NCI-H1436 (cell line): ENCODE data around the gene AIFM1.
A peak's percentile ranks its signal among the peaks of the same experiment; 100 is the strongest.
"Not testable (repeated sequence)": the region's sequence is repeated elsewhere in the genome, so short reads cannot be mapped to it uniquely, and the experiment has no call there.

ENCODE experiments used
- DNase-seq: peaks from one replicate; lab custom pipeline; 2025; lab: John Stamatoyannopoulos, UW

Gene AIFM1

GRCh38 chrX:130118441-130119311, 47.0 kb downstream of the AIFM1 start:
- no peak for DNase-seq

- DNase-seq: no peak
These were observed 48.5 kb downstream of the AIFM1 start for GRCh38 chrX:130117166-130117565.

GRCh38 chrX:130115119-130115885, 50.3 kb downstream of the AIFM1 start:
- DNase-seq: not testable (repeated sequence)

GRCh38 chrX:130114141-130114588, 51.5 kb downstream of the AIFM1 start:
- DNase-seq: no peak

- no peak for DNase-seq
These were observed 54.2 kb downstream of the AIFM1 start for GRCh38 chrX:130111220-130112154.

GRCh38 chrX:130110379-130111219, 55.0 kb downstream of the AIFM1 start, which contains the start of gene ELF4:
ELF4 (minus strand) TSS chrX:130110497; CDS start chrX:130081330, 29,167 bp downstream.
- peak; percentile 59 for DNase-seq

GRCh38 chrX:130109429-130110378, 55.9 kb downstream of the AIFM1 start:
- no peak for DNase-seq

- no peak for DNase-seq
These were observed 56.8 kb downstream of the AIFM1 start for GRCh38 chrX:130108647-130109428.

GRCh38 chrX:130106071-130106470, 59.6 kb downstream of the AIFM1 start:
- no peak for DNase-seq

GRCh38 chrX:130105244-130105643, 60.4 kb downstream of the AIFM1 start:
- no peak for DNase-seq

GRCh38 chrX:130103605-130104004, 62.0 kb downstream of the AIFM1 start:
- no peak for DNase-seq

- DNase-seq: no peak
These were observed 65.5 kb downstream of the AIFM1 start for GRCh38 chrX:130100180-130100579.

GRCh38 chrX:130098210-130098552, 67.5 kb downstream of the AIFM1 start:
- no peak for DNase-seq

GRCh38 chrX:130097507-130098209, 68.0 kb downstream of the AIFM1 start:
- no peak for DNase-seq

- no peak for DNase-seq
These were observed 70.2 kb downstream of the AIFM1 start for GRCh38 chrX:130095249-130096030.

GRCh38 chrX:130094696-130095095, 70.9 kb downstream of the AIFM1 start:
- no peak for DNase-seq

GRCh38 chrX:130093271-130093670, 72.4 kb downstream of the AIFM1 start:
- no peak for DNase-seq
